ENCODE data around the gene FGFR3.
A peak's percentile ranks its signal among the peaks of the same experiment; 100 is the strongest.

Gene FGFR3

DNA sequence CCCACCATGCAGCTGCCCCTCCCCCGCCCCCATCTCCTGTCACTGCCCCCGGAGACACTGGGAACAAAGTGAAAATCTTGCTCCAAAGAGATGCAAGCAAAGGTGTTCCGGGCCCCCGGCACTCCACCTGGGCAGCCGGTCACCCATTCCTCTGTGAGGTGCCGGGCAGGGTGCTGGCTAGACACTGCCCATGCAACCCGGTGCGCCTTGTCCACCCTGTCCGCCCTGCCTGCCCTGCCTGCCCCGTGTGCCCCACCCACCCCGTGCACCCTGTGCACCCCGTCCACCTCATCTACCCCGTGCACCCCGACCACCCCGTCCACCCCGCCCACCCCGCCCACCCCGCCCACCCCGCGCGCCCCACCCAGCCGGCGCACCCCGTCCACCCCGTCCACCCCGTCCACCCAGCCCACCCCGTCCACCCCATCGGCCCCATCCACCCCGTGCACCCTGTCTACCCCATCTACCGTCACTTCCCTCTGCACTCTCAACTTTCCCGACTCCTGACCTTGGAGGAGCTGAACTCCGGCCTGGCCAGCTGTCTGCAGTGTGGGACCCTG lies 31.9 kb upstream of the FGFR3 start:
- Histone ChIP-seq H3K4me1 (ENCODE audit: low read length) (no peaks in the 10 kb centered on the region), H3K36me3 (replicated peaks; ENCODE audit: insufficient read depth, low read length) (no peaks in the 10 kb centered on the region), H3K27me3 (replicated peaks; ENCODE audit: insufficient read depth, low read length) (peaks cover 87% of the 10 kb centered on the region), H3F3A (ENCODE audit: insufficient read depth, low read length) (no peaks in the 10 kb centered on the region), H3K9me3 (replicated peaks; ENCODE audit: insufficient read depth, low read length) (no peaks in the 10 kb centered on the region), H3K9me2 (replicated peaks; ENCODE audit: insufficient read depth, low read length) (no peaks in the 10 kb centered on the region), H3K79me2 (ENCODE audit: low read length) (no peaks in the 10 kb centered on the region), H3K27ac (ENCODE audit: low read length) (no peak overlapping the region), H2AFZ (ENCODE audit: low read length) (no peak overlapping the region), H3K9ac (ENCODE audit: low read length) (no peak overlapping the region), H3K4me2 (ENCODE audit: low read depth, low read length) (no peak overlapping the region), H4K20me1 (ENCODE audit: insufficient read depth, low read length) (no peaks in the 10 kb centered on the region; the same call in 1 of the 2 replicates), H3K4me3 (ENCODE audit: low read length) (no peak overlapping the region)
- TF ChIP-seq EZH2phosphoT487 (IDR thresholded peaks at IDR 0.05; ENCODE audit: low read length): no peak
- TF ChIP-seq, protein P1, sequence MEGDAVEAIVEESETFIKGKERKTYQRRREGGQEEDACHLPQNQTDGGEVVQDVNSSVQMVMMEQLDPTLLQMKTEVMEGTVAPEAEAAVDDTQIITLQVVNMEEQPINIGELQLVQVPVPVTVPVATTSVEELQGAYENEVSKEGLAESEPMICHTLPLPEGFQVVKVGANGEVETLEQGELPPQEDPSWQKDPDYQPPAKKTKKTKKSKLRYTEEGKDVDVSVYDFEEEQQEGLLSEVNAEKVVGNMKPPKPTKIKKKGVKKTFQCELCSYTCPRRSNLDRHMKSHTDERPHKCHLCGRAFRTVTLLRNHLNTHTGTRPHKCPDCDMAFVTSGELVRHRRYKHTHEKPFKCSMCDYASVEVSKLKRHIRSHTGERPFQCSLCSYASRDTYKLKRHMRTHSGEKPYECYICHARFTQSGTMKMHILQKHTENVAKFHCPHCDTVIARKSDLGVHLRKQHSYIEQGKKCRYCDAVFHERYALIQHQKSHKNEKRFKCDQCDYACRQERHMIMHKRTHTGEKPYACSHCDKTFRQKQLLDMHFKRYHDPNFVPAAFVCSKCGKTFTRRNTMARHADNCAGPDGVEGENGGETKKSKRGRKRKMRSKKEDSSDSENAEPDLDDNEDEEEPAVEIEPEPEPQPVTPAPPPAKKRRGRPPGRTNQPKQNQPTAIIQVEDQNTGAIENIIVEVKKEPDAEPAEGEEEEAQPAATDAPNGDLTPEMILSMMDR (IDR thresholded peaks at IDR 0.05; ENCODE audit: low read length): no peak
- no peak for TF ChIP-seq EZH2 (optimal IDR thresholded peaks at IDR 0.05; ENCODE audit: low read depth, low read length)
- DNase-seq: no peak

DNA sequence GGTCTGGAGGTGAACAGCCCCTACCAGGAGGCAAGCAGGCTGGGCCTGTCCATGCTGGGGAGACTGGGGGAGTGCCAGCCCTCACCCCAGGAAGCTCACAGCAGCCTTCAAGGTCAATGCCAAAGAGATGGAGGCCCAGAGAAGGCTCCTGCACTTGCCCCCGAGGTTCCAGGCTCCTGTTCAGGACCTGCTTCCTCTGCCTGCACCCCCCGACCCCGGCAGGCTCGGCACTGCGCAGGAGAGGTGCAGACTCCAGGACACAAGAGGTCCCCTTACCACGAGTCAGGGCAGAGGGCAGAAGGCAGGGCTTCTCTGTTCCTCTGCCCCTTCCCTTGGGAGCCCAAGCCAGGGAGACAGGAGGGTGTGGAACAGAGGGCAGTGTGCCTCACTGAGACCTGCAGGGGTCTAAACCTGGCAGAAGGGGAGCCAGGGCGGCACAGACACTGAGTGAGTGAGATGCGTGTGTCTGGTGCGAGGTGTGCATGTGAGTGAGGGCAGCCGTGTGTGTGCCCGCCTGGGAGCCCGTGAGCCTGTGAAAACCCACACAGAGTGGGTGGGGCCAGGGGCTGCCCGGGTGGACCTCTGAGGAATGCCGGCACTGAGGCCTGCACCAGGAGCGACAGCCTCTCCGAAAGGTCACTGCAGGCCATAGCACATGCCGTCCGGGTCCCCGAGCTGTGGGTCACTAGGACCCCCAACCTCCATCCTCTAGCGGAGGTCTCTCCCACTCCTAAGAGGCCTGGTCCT lies 30.7 kb upstream of the FGFR3 start:
- H3K27me3 ChIP-seq (replicated peaks; ENCODE audit: insufficient read depth, low read length): peaks cover 80% of the 10 kb centered on the region
- no peaks in the 10 kb centered on the region; the same call in 1 of the 2 replicates for H4K20me1 ChIP-seq (ENCODE audit: insufficient read depth, low read length)
- H3K4me3 ChIP-seq (ENCODE audit: low read length): no peak overlapping the region
- H3F3A ChIP-seq (ENCODE audit: insufficient read depth, low read length): no peaks in the 10 kb centered on the region
- DNase-seq: no peak
- no peak overlapping the region for H3K9ac ChIP-seq (ENCODE audit: low read length)
- no peaks in the 10 kb centered on the region for H3K79me2 ChIP-seq (ENCODE audit: low read length)
- no peaks in the 10 kb centered on the region for H3K36me3 ChIP-seq (replicated peaks; ENCODE audit: insufficient read depth, low read length)
- no peaks in the 10 kb centered on the region for H3K4me1 ChIP-seq (ENCODE audit: low read length)
- no peak overlapping the region for H2AFZ ChIP-seq (ENCODE audit: low read length)
- H3K9me3 ChIP-seq (replicated peaks; ENCODE audit: insufficient read depth, low read length): no peaks in the 10 kb centered on the region
- TF ChIP-seq EZH2 (optimal IDR thresholded peaks at IDR 0.05; ENCODE audit: low read depth, low read length) (no peak), EZH2phosphoT487 (IDR thresholded peaks at IDR 0.05; ENCODE audit: low read length) (no peak)
- TF ChIP-seq, protein P1 (IDR thresholded peaks at IDR 0.05; ENCODE audit: low read length): no peak
- no peak overlapping the region for H3K4me2 ChIP-seq (ENCODE audit: low read depth, low read length)
- H3K27ac ChIP-seq (ENCODE audit: low read length): no peak overlapping the region
- no peaks in the 10 kb centered on the region for H3K9me2 ChIP-seq (replicated peaks; ENCODE audit: insufficient read depth, low read length)

DNA sequence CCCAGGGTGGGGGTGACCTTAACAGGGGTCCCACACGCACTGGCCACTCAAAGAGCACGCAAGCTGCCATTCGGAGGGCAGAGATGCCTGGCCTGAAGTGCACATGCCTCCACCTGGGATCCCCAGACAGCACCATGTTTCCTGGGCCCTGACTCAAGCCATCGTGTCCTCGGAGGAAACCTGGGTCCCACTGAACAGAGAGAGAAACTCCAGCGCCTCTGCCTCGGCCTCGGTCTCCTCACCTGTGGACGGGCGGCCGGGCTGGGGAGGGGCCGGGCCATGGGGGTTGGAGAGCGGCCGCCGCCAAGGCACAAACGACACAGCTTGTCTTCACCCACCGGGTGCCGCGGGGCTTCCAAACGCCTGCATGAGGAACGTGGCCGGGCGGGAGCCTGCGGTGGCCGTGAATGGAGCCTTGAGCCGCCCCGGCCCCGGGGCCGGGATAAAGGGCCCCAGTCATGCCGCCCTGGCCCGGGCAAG lies 30.0 kb upstream of the FGFR3 start:
- H3K4me3 ChIP-seq (ENCODE audit: low read length): no peak overlapping the region
- no peak for TF ChIP-seq EZH2 (optimal IDR thresholded peaks at IDR 0.05; ENCODE audit: low read depth, low read length)
- TF ChIP-seq EZH2phosphoT487 (IDR thresholded peaks at IDR 0.05; ENCODE audit: low read length): no peak
- TF ChIP-seq, protein P1 (IDR thresholded peaks at IDR 0.05; ENCODE audit: low read length): no peak
- H4K20me1 ChIP-seq (ENCODE audit: insufficient read depth, low read length): no peaks in the 10 kb centered on the region; the same call in 1 of the 2 replicates
- H3K4me2 ChIP-seq (ENCODE audit: low read depth, low read length): peak overlapping the region; percentile 21; the same call in 1 of the 2 replicates
- no peaks in the 10 kb centered on the region for H3K9me3 ChIP-seq (replicated peaks; ENCODE audit: insufficient read depth, low read length)
- peaks cover 78% of the 10 kb centered on the region for H3K27me3 ChIP-seq (replicated peaks; ENCODE audit: insufficient read depth, low read length)
- H3K9ac ChIP-seq (ENCODE audit: low read length): no peak overlapping the region
- H3K27ac ChIP-seq (ENCODE audit: low read length): no peak overlapping the region
- no peaks in the 10 kb centered on the region for H3K9me2 ChIP-seq (replicated peaks; ENCODE audit: insufficient read depth, low read length)
- no peaks in the 10 kb centered on the region for H3K4me1 ChIP-seq (ENCODE audit: low read length)
- H3K36me3 ChIP-seq (replicated peaks; ENCODE audit: insufficient read depth, low read length): no peaks in the 10 kb centered on the region
- no peaks in the 10 kb centered on the region for H3K79me2 ChIP-seq (ENCODE audit: low read length)
- H2AFZ ChIP-seq (ENCODE audit: low read length): no peak overlapping the region
- H3F3A ChIP-seq (ENCODE audit: insufficient read depth, low read length): no peaks in the 10 kb centered on the region
- DNase-seq: no peak
